Endothelial cell of umbilical vein (primary cell): ENCODE results near the gene OPRD1. TPM values are rescaled to one million over a fixed set of nuclear protein-coding genes. Genes with fewer than 3 reads are reported as not detected.

Experiments used
- BruUV-seq: library from RNA; stranded (reverse); fragments of 400-500 nt; replicated peaks from 2 replicates; lab custom pipeline; 2021; lab: Mats Ljungman, UMichigan
- CTCF ChIA-PET: fragments of 300-600, 350-600 bp; sonication (Branson Sonifier 250); formaldehyde crosslinking; loops from one replicate; lab custom pipeline; 2021; ENCODE audit warnings: antibody characterized with exemption, inconsistent platforms; lab: Charles Lee
- POLR2A ChIA-PET: fragments of 300-600, 350-600 bp; sonication (Branson Sonifier 250); formaldehyde crosslinking; loops from one replicate; lab custom pipeline; 2021; ENCODE audit warnings: antibody characterized with exemption, inconsistent platforms; lab: Charles Lee
- DNase-seq: peaks from one replicate; pipeline ENCODE4 v3.0.0-alpha.2; 2011; ENCODE audit warnings: low read depth, low spot score
- FAIRE-seq: peaks from 2 replicates; lab custom pipeline; 2011; peaks lifted over from hg19 to GRCh38; lab: Jason Lieb, UNC
- H2AFZ ChIP-seq: 2 replicates; pipeline ENCODE4 v1.6.0; 2012; ENCODE audit warnings: low read depth, low read length, control low read depth, inconsistent platforms
- H3K27ac ChIP-seq: 2 replicates; pipeline ENCODE4 v1.5.1; 2011; ENCODE audit warnings: low read depth, mild to moderate bottlenecking, control low read depth, low read length, moderate library complexity; ENCODE audit not compliant: insufficient read depth
- H3K27me3 ChIP-seq, 2 experiments: 2 replicates each; pipeline versions ENCODE4 v1.6.0 to v1.6.1; 2011; ENCODE audit warnings: low read length in 2 of 2, mixed read lengths in 1 of 2; ENCODE audit not compliant: control insufficient read depth in 2 of 2, insufficient read depth in 2 of 2
- H3K36me3 ChIP-seq, 2 experiments: 2 replicates in 1 of 2; 3 replicates in 1 of 2; pipeline ENCODE4 v1.5.1; 2011; ENCODE audit warnings: low read length in 2 of 2, mild to moderate bottlenecking in 1 of 2, moderate library complexity in 1 of 2; ENCODE audit not compliant: control insufficient read depth in 2 of 2, insufficient read depth in 2 of 2; ENCODE audit errors: extremely low read depth in 1 of 2
- H3K4me1 ChIP-seq: 3 replicates; pipeline ENCODE4 v1.5.1; 2011; ENCODE audit warnings: mild to moderate bottlenecking, low read length; ENCODE audit not compliant: control insufficient read depth, insufficient read depth; ENCODE audit errors: extremely low read depth
- H3K4me2 ChIP-seq: 2 replicates; pipeline ENCODE4 v1.6.1; 2011; ENCODE audit warnings: low read length, control low read depth, mixed read lengths; ENCODE audit not compliant: insufficient read depth
- H3K4me3 ChIP-seq, 3 experiments: fragments of 200-600 bp in 1 of 3; sonication (generic), shearing (Covaris generic) in 1 of 3; replicated peaks in 1 of 3; 2 replicates each; pipeline ENCODE4 v1.5.1; 2011 to 2016; ENCODE audit warnings: control low read depth in 3 of 3, low read length in 3 of 3, mild to moderate bottlenecking in 2 of 3, inconsistent platforms in 1 of 3, low read depth in 1 of 3, moderate library complexity in 1 of 3; ENCODE audit not compliant: insufficient read depth in 1 of 3
- H3K79me2 ChIP-seq: 2 replicates; pipeline ENCODE4 v1.6.0; 2012; ENCODE audit warnings: low read length, inconsistent platforms; ENCODE audit not compliant: control insufficient read depth, insufficient read depth
- H3K9ac ChIP-seq: replicated peaks from 2 replicates; pipeline ENCODE3; 2011; ENCODE audit warnings: low read length, control low read depth; ENCODE audit not compliant: insufficient read depth; ENCODE audit errors: extremely low read depth
- H3K9me1 ChIP-seq: replicated peaks from 3 replicates; pipeline ENCODE4 v1.6.0; 2011; ENCODE audit warnings: mild to moderate bottlenecking, low read length; ENCODE audit not compliant: control insufficient read depth, insufficient read depth; ENCODE audit errors: extremely low read depth
- H3K9me3 ChIP-seq: replicated peaks from 2 replicates; pipeline ENCODE4 v1.5.1; 2012; ENCODE audit warnings: low read length, inconsistent platforms; ENCODE audit not compliant: control insufficient read depth, insufficient read depth
- H4K20me1 ChIP-seq: replicated peaks from 2 replicates; pipeline ENCODE3; 2011; ENCODE audit warnings: mild to moderate bottlenecking, low read length; ENCODE audit not compliant: control insufficient read depth, insufficient read depth; ENCODE audit errors: extremely low read depth
- CTCF ChIP-seq, 2 donors: IDR thresholded peaks; 1 replicate in 1 of 2; 2 replicates in 1 of 2; pipeline ENCODE4 v1.5.1; 2011; ENCODE audit warnings: low read length in 2 of 2, mild to moderate bottlenecking in 2 of 2, moderate library complexity in 2 of 2, control low read depth in 1 of 2, inconsistent platforms in 1 of 2, low read depth in 1 of 2; ENCODE audit not compliant: insufficient read depth in 1 of 2; ENCODE audit errors: extremely low read depth in 1 of 2
- EZH2 ChIP-seq: IDR thresholded peaks from 2 replicates; pipeline ENCODE4 v1.6.1; 2012; ENCODE audit warnings: borderline replicate concordance, low read depth, mild to moderate bottlenecking, moderate library complexity, low read length, inconsistent platforms; ENCODE audit not compliant: severe bottlenecking
- FOS ChIP-seq: IDR thresholded peaks from 2 replicates; pipeline ENCODE4 v1.6.1; 2011; ENCODE audit warnings: mild to moderate bottlenecking, low read length, moderate library complexity, borderline replicate concordance; ENCODE audit not compliant: insufficient read depth
- GATA2 ChIP-seq: IDR thresholded peaks from 2 replicates; pipeline ENCODE4 v1.7.0; 2011; ENCODE audit warnings: low read depth, mild to moderate bottlenecking, moderate library complexity, mixed read lengths, low read length; ENCODE audit not compliant: insufficient read length, insufficient read depth
- JUN ChIP-seq: IDR thresholded peaks from 2 replicates; pipeline ENCODE4 v1.6.1; 2011; ENCODE audit warnings: borderline replicate concordance, low read depth; ENCODE audit not compliant: insufficient read length, insufficient read depth
- MAX ChIP-seq: IDR thresholded peaks from 2 replicates; pipeline ENCODE4 v1.6.1; 2011; ENCODE audit not compliant: insufficient read depth, insufficient read length
- MYC ChIP-seq: IDR thresholded peaks from one replicate; pipeline ENCODE4 v1.6.1; 2011; ENCODE audit warnings: mild to moderate bottlenecking, low read depth, low read length
- POLR2A ChIP-seq: IDR thresholded peaks from 2 replicates; pipeline ENCODE4 v1.6.1; 2012; ENCODE audit warnings: low read depth, mild to moderate bottlenecking, control low read depth, low read length
- POLR2AphosphoS5 ChIP-seq: IDR thresholded peaks from 2 replicates; pipeline ENCODE4 v1.6.1; 2012; ENCODE audit warnings: low read depth, mild to moderate bottlenecking, control low read depth, low read length, moderate library complexity; ENCODE audit not compliant: insufficient read depth
- dilution Hi-C: fragments of 300-500 bp; cut with MboI; formaldehyde crosslinking; loops from one replicate; pipeline ENCODE4 v1.15.0; 2019; ENCODE audit warnings: low sequenced_read_pairs; ENCODE audit not compliant: extremely low pct_ligation_motif_present
- intact Hi-C: fragments of 100-400 bp; cut with micrococcal nuclease; formaldehyde crosslinking; loops from one replicate; pipeline ENCODE4 v1.10.0; 2022
- polyA plus RNA-seq, 4 experiments: library from polyadenylated mRNA; depleted of rRNA in 3 of 4; stranded (reverse) in 3 of 4; unstranded in 1 of 4; fragments of >200 nt; gene quantifications; 2 replicates each; pipeline versions ENCODE4 v1.2.1 to v1.2.3, GENCODE V29; 2011 to 2012; ENCODE audit warnings: missing spikeins in 1 of 4
- total RNA-seq: library from RNA; stranded (reverse); gene quantifications from 2 replicates; pipeline ENCODE4 v1.2.3, GENCODE V29; 2021

Gene OPRD1
- total and polyA plus RNA-seq, 2 donors (not counting 3 experiments of a cell fraction or from before 2014, with no cell fraction given), result not detected

- no peak overlapping the region for H3K9ac ChIP-seq
- CTCF ChIA-PET, result interaction anchor here (1.6 to 4.2 kb wide), 2 partner anchors 11 to 72 kb away, joined by 3 to 47 read pairs; no protein-coding TSS in a partner anchor
- FAIRE-seq (no peak), DNase-seq (no peak)
- no peaks in the 10 kb centered on the region for H3K9me1 ChIP-seq
- dilution Hi-C loops, result no loop called here
- H3K4me2 ChIP-seq, result no peak overlapping the region
- no peaks in the 10 kb centered on the region for H3K36me3 ChIP-seq
- intact Hi-C loops, result no loop called here
- H3K79me2 ChIP-seq, result no peaks in the 10 kb centered on the region
- POLR2A ChIA-PET, result interaction anchor here (0.5 kb wide), 1 partner anchor 209 kb away, joined by 6 read pairs; no protein-coding TSS in a partner anchor
- no peaks in the 10 kb centered on the region for H3K9me3 ChIP-seq
- BruUV-seq, result no TSS peak
- H3K4me3 ChIP-seq, result no peak overlapping the region
- no peak overlapping the region for H2AFZ ChIP-seq
- no peaks in the 10 kb centered on the region for H3K4me1 ChIP-seq
- H4K20me1 ChIP-seq, result no peaks in the 10 kb centered on the region
- no peaks in the 10 kb centered on the region for H3K27me3 ChIP-seq
- TF ChIP-seq GATA2 (no peak), FOS (no peak), MYC (no peak), JUN (no peak), MAX (no peak), POLR2A (no peak), EZH2 (no peak), CTCF (IDR thresholded peaks at IDR 0.05; ENCODE audit: extremely low read depth in 1 of 2, insufficient read depth in 1 of 2, low read depth in 1 of 2, low read length in 2 of 2) (no peak), POLR2AphosphoS5 (no peak)
- no peak overlapping the region for H3K27ac ChIP-seq
Measured at GRCh38 chr1:28865997-28866650, 54.2 kb downstream of the OPRD1 start.
